SU-DHL-6 (cell line): ENCODE results near the gene EXOC3.
"Not testable (repeated sequence)": the region's sequence is repeated elsewhere in the genome, so short reads cannot be mapped to it uniquely, and the experiment has no call there.

ENCODE experiments used
- H2AFZ ChIP-seq: fragments of 200-600 bp; sonication (generic); 2 replicates; pipeline ENCODE4 v1.6.1; 2014; ENCODE audit warnings: low read depth, mild to moderate bottlenecking, moderate library complexity, mixed read lengths, antibody characterized with exemption, low read length; ENCODE audit not compliant: severe bottlenecking
- H3F3A ChIP-seq: fragments of 200-600 bp; shearing (Covaris generic); 2 replicates; pipeline ENCODE4 v1.6.0; 2016; ENCODE audit warnings: antibody characterized with exemption, mild to moderate bottlenecking; ENCODE audit not compliant: insufficient read depth
- H3K27ac ChIP-seq: fragments of 200-600 bp; sonication (generic); 2 replicates; pipeline ENCODE4 v1.5.1; 2016; ENCODE audit warnings: low read depth, mild to moderate bottlenecking, low read length, moderate library complexity, mixed read lengths
- H3K27me3 ChIP-seq: fragments of 200-600 bp; sonication (generic), shearing (Covaris generic); 2 replicates; pipeline ENCODE4 v1.6.0; 2014; ENCODE audit warnings: mild to moderate bottlenecking, low read length
- H3K36me3 ChIP-seq: fragments of 200-600 bp; sonication (generic); 2 replicates; pipeline ENCODE4 v1.6.1; 2014; ENCODE audit warnings: mild to moderate bottlenecking, low read length, mixed read lengths
- H3K4me2 ChIP-seq: fragments of 300-600, 200-600 bp; shearing (Covaris generic), sonication (generic); 2 replicates; pipeline ENCODE4 v1.6.0; 2014; ENCODE audit warnings: low read length, low read depth, mild to moderate bottlenecking; ENCODE audit not compliant: poor library complexity, severe bottlenecking
- H3K4me3 ChIP-seq: fragments of 200-600 bp; sonication (generic); 2 replicates; pipeline ENCODE4 v1.5.1; 2014; ENCODE audit warnings: antibody characterized with exemption, low read length, mild to moderate bottlenecking, mixed read lengths; ENCODE audit not compliant: insufficient read depth, poor library complexity, severe bottlenecking
- H3K79me2 ChIP-seq: fragments of 200-600 bp; sonication (generic); 2 replicates; pipeline ENCODE4 v1.6.1; 2014; ENCODE audit warnings: mild to moderate bottlenecking, low read length, moderate library complexity; ENCODE audit not compliant: insufficient read depth
- H3K9ac ChIP-seq: fragments of 200-600 bp; sonication (generic); 2 replicates; pipeline ENCODE4 v1.7.0; 2014; ENCODE audit warnings: mild to moderate bottlenecking, low read length
- H3K9me2 ChIP-seq: fragments of 200-600 bp; sonication (generic); replicated peaks from 2 replicates; pipeline ENCODE4 v1.6.1; 2014; ENCODE audit warnings: low read length; ENCODE audit not compliant: insufficient read depth
- H3K9me3 ChIP-seq: fragments of 200-600 bp; sonication (generic); 2 replicates; pipeline ENCODE4 v1.6.1; 2014; ENCODE audit warnings: low read length, mixed read lengths; ENCODE audit not compliant: insufficient read depth
- H4K20me1 ChIP-seq: fragments of 200-600 bp; sonication (generic); 2 replicates; pipeline ENCODE4 v1.6.1; 2014; ENCODE audit warnings: low read depth, mild to moderate bottlenecking, antibody characterized with exemption, low read length, moderate library complexity, mixed read lengths
- CTCF ChIP-seq: fragments of 200-600 bp; sonication (generic); IDR thresholded peaks from one replicate; pipeline ENCODE4 v1.5.1; 2017; ENCODE audit warnings: antibody characterized with exemption, mild to moderate bottlenecking, low read length, moderate library complexity; ENCODE audit not compliant: insufficient read depth, poor library complexity, severe bottlenecking
- EZH2phosphoT487 ChIP-seq: fragments of 200-600 bp; sonication (generic), shearing (Covaris generic); conservative IDR thresholded peaks from 2 replicates; pipeline ENCODE4 v1.6.1; 2018; ENCODE audit warnings: mild to moderate bottlenecking, antibody characterized with exemption, low read length, moderate library complexity, mixed read lengths

Gene EXOC3

DNA sequence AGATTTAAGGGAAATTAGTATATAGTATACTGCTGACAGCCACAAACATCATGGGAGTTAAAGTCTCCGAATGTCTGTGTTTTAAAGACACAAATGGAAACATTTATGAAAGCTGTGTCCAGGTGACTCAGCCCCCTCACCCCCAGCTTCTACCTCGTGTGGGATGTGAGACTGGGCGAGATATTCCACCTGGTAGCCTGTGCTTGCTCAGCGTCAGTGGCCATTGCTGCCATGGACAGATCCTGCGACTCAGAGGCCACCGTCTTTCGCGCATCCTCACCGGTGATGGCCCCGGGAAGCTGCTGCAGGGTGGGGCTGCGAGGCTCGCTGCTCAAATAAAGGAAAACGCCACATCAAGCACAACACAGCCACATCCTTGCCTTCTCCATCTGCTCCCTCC is 31.2 kb upstream of the EXOC3 start:
- TF ChIP-seq EZH2phosphoT487 (no peak), CTCF (no peak)
- H3K27me3 ChIP-seq: no peaks in the 10 kb centered on the region
- H3F3A ChIP-seq: peaks cover 5% of the 10 kb centered on the region; the same call in 1 of the 2 replicates
- H3K36me3 ChIP-seq: no peaks in the 10 kb centered on the region
- no peak overlapping the region for H2AFZ ChIP-seq
- no peaks in the 10 kb centered on the region for H3K9me2 ChIP-seq
- no peak overlapping the region for H3K9ac ChIP-seq
- H3K9me3 ChIP-seq: no peaks in the 10 kb centered on the region
- no peak overlapping the region for H3K4me2 ChIP-seq
- no peak overlapping the region for H3K27ac ChIP-seq
- no peaks in the 10 kb centered on the region for H3K79me2 ChIP-seq
- no peaks in the 10 kb centered on the region for H4K20me1 ChIP-seq
- H3K4me3 ChIP-seq: no peak overlapping the region

- not testable (repeated sequence) for H3K4me2 ChIP-seq, H2AFZ ChIP-seq, H3K9me2 ChIP-seq, H3F3A ChIP-seq, H3K4me3 ChIP-seq, H3K9me3 ChIP-seq, H3K27me3 ChIP-seq, H3K9ac ChIP-seq, H3K27ac ChIP-seq, H3K79me2 ChIP-seq, H3K36me3 ChIP-seq, H4K20me1 ChIP-seq
Observed at GRCh38 chr5:414991-415927, 27.7 kb upstream of the EXOC3 start.

DNA sequence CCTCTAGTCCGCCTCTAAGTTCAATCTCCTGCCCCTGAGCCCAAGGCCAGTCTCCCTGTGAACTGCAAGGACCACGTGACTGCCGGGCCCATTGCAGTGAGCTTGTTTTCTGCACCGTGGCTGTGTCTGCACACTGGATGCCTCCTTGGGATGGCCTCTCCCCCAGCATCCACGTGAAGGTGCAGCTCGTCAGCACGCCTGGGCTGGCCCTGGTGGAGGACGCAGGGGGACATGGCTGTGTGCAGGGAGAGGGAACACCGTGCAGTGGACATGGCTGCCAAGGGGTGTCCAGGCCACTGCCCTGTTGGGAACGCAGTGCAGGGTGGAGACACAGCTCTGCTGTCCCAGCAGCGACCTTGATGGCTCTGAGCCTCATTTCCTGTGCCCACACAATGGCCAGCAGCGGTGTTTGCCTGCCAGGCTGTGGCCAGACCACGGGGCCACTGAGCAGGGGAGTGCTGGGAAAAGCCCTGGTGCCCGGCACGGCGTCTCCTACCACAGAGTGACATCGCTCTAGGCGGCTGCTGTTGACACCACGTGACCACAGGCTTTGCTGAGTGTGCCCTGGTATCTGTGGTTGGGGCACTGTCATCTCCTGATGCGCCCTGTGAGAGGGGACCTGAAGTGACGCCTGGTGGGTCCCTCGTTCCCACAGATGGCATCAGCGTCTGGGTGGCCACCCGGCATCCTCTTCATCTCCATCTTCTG is 26.9 kb upstream of the EXOC3 start:
- Histone ChIP-seq H3K4me2 (no peak overlapping the region), H3K27ac (no peak overlapping the region), H3K36me3 (no peaks in the 10 kb centered on the region), H3K9me2 (no peaks in the 10 kb centered on the region), H3K9ac (no peak overlapping the region), H3K4me3 (no peak overlapping the region), H3K79me2 (no peaks in the 10 kb centered on the region), H3K9me3 (no peaks in the 10 kb centered on the region), H3F3A (peaks cover 5% of the 10 kb centered on the region; the same call in 1 of the 2 replicates), H2AFZ (no peak overlapping the region), H4K20me1 (no peaks in the 10 kb centered on the region), H3K27me3 (no peaks in the 10 kb centered on the region)
- no peak for TF ChIP-seq CTCF
- TF ChIP-seq EZH2phosphoT487: no peak

- Histone ChIP-seq H3K9ac (no peak overlapping the region), H3K9me3 (no peaks in the 10 kb centered on the region), H3K4me2 (no peak overlapping the region), H3F3A (peaks cover 5% of the 10 kb centered on the region; the same call in 1 of the 2 replicates), H3K27me3 (no peaks in the 10 kb centered on the region), H4K20me1 (no peaks in the 10 kb centered on the region), H3K36me3 (no peaks in the 10 kb centered on the region), H3K27ac (no peak overlapping the region), H3K9me2 (no peaks in the 10 kb centered on the region), H3K79me2 (no peaks in the 10 kb centered on the region), H3K4me3 (no peak overlapping the region), H2AFZ (no peak overlapping the region)
- no peak for TF ChIP-seq CTCF
- TF ChIP-seq EZH2phosphoT487: no peak
Observed at GRCh38 chr5:416636-416960, 26.4 kb upstream of the EXOC3 start.
